Endothelial cell of umbilical vein (primary cell): ENCODE data around the gene ADARB1. TPM values are rescaled to one million over a fixed set of nuclear protein-coding genes. Genes with fewer than 3 reads are reported as not detected.

Experiments used
- BruUV-seq: library from RNA; stranded (reverse); fragments of 400-500 nt; replicated peaks from 2 replicates; lab custom pipeline; 2021; lab: Mats Ljungman, UMichigan
- CTCF ChIA-PET: fragments of 300-600, 350-600 bp; sonication (Branson Sonifier 250); formaldehyde crosslinking; loops from one replicate; lab custom pipeline; 2021; ENCODE audit warnings: antibody characterized with exemption, inconsistent platforms; lab: Charles Lee
- POLR2A ChIA-PET: fragments of 300-600, 350-600 bp; sonication (Branson Sonifier 250); formaldehyde crosslinking; loops from one replicate; lab custom pipeline; 2021; ENCODE audit warnings: antibody characterized with exemption, inconsistent platforms; lab: Charles Lee
- DNase-seq: peaks from one replicate; pipeline ENCODE4 v3.0.0-alpha.2; 2011; ENCODE audit warnings: low read depth, low spot score
- FAIRE-seq: peaks from 2 replicates; lab custom pipeline; 2011; peaks lifted over from hg19 to GRCh38; lab: Jason Lieb, UNC
- H2AFZ ChIP-seq: 2 replicates; pipeline ENCODE4 v1.6.0; 2012; ENCODE audit warnings: low read depth, low read length, control low read depth, inconsistent platforms
- H3K27ac ChIP-seq: 2 replicates; pipeline ENCODE4 v1.5.1; 2011; ENCODE audit warnings: low read depth, mild to moderate bottlenecking, control low read depth, low read length, moderate library complexity; ENCODE audit not compliant: insufficient read depth
- H3K27me3 ChIP-seq, 2 experiments: 2 replicates each; pipeline versions ENCODE4 v1.6.0 to v1.6.1; 2011; ENCODE audit warnings: low read length in 2 of 2, mixed read lengths in 1 of 2; ENCODE audit not compliant: control insufficient read depth in 2 of 2, insufficient read depth in 2 of 2
- H3K36me3 ChIP-seq, 2 experiments: 2 replicates in 1 of 2; 3 replicates in 1 of 2; pipeline ENCODE4 v1.5.1; 2011; ENCODE audit warnings: low read length in 2 of 2, mild to moderate bottlenecking in 1 of 2, moderate library complexity in 1 of 2; ENCODE audit not compliant: control insufficient read depth in 2 of 2, insufficient read depth in 2 of 2; ENCODE audit errors: extremely low read depth in 1 of 2
- H3K4me1 ChIP-seq: 3 replicates; pipeline ENCODE4 v1.5.1; 2011; ENCODE audit warnings: mild to moderate bottlenecking, low read length; ENCODE audit not compliant: control insufficient read depth, insufficient read depth; ENCODE audit errors: extremely low read depth
- H3K4me2 ChIP-seq: 2 replicates; pipeline ENCODE4 v1.6.1; 2011; ENCODE audit warnings: low read length, control low read depth, mixed read lengths; ENCODE audit not compliant: insufficient read depth
- H3K4me3 ChIP-seq, 3 experiments: fragments of 200-600 bp in 1 of 3; sonication (generic), shearing (Covaris generic) in 1 of 3; replicated peaks in 1 of 3; 2 replicates each; pipeline ENCODE4 v1.5.1; 2011 to 2016; ENCODE audit warnings: control low read depth in 3 of 3, low read length in 3 of 3, mild to moderate bottlenecking in 2 of 3, inconsistent platforms in 1 of 3, low read depth in 1 of 3, moderate library complexity in 1 of 3; ENCODE audit not compliant: insufficient read depth in 1 of 3
- H3K79me2 ChIP-seq: 2 replicates; pipeline ENCODE4 v1.6.0; 2012; ENCODE audit warnings: low read length, inconsistent platforms; ENCODE audit not compliant: control insufficient read depth, insufficient read depth
- H3K9ac ChIP-seq: replicated peaks from 2 replicates; pipeline ENCODE3; 2011; ENCODE audit warnings: low read length, control low read depth; ENCODE audit not compliant: insufficient read depth; ENCODE audit errors: extremely low read depth
- H3K9me1 ChIP-seq: replicated peaks from 3 replicates; pipeline ENCODE4 v1.6.0; 2011; ENCODE audit warnings: mild to moderate bottlenecking, low read length; ENCODE audit not compliant: control insufficient read depth, insufficient read depth; ENCODE audit errors: extremely low read depth
- H3K9me3 ChIP-seq: replicated peaks from 2 replicates; pipeline ENCODE4 v1.5.1; 2012; ENCODE audit warnings: low read length, inconsistent platforms; ENCODE audit not compliant: control insufficient read depth, insufficient read depth
- H4K20me1 ChIP-seq: replicated peaks from 2 replicates; pipeline ENCODE3; 2011; ENCODE audit warnings: mild to moderate bottlenecking, low read length; ENCODE audit not compliant: control insufficient read depth, insufficient read depth; ENCODE audit errors: extremely low read depth
- CTCF ChIP-seq, 2 donors: IDR thresholded peaks; 1 replicate in 1 of 2; 2 replicates in 1 of 2; pipeline ENCODE4 v1.5.1; 2011; ENCODE audit warnings: low read length in 2 of 2, mild to moderate bottlenecking in 2 of 2, moderate library complexity in 2 of 2, control low read depth in 1 of 2, inconsistent platforms in 1 of 2, low read depth in 1 of 2; ENCODE audit not compliant: insufficient read depth in 1 of 2; ENCODE audit errors: extremely low read depth in 1 of 2
- EZH2 ChIP-seq: IDR thresholded peaks from 2 replicates; pipeline ENCODE4 v1.6.1; 2012; ENCODE audit warnings: borderline replicate concordance, low read depth, mild to moderate bottlenecking, moderate library complexity, low read length, inconsistent platforms; ENCODE audit not compliant: severe bottlenecking
- FOS ChIP-seq: IDR thresholded peaks from 2 replicates; pipeline ENCODE4 v1.6.1; 2011; ENCODE audit warnings: mild to moderate bottlenecking, low read length, moderate library complexity, borderline replicate concordance; ENCODE audit not compliant: insufficient read depth
- GATA2 ChIP-seq: IDR thresholded peaks from 2 replicates; pipeline ENCODE4 v1.7.0; 2011; ENCODE audit warnings: low read depth, mild to moderate bottlenecking, moderate library complexity, mixed read lengths, low read length; ENCODE audit not compliant: insufficient read length, insufficient read depth
- JUN ChIP-seq: IDR thresholded peaks from 2 replicates; pipeline ENCODE4 v1.6.1; 2011; ENCODE audit warnings: borderline replicate concordance, low read depth; ENCODE audit not compliant: insufficient read length, insufficient read depth
- MAX ChIP-seq: IDR thresholded peaks from 2 replicates; pipeline ENCODE4 v1.6.1; 2011; ENCODE audit not compliant: insufficient read depth, insufficient read length
- MYC ChIP-seq: IDR thresholded peaks from one replicate; pipeline ENCODE4 v1.6.1; 2011; ENCODE audit warnings: mild to moderate bottlenecking, low read depth, low read length
- POLR2A ChIP-seq: IDR thresholded peaks from 2 replicates; pipeline ENCODE4 v1.6.1; 2012; ENCODE audit warnings: low read depth, mild to moderate bottlenecking, control low read depth, low read length
- POLR2AphosphoS5 ChIP-seq: IDR thresholded peaks from 2 replicates; pipeline ENCODE4 v1.6.1; 2012; ENCODE audit warnings: low read depth, mild to moderate bottlenecking, control low read depth, low read length, moderate library complexity; ENCODE audit not compliant: insufficient read depth
- dilution Hi-C: fragments of 300-500 bp; cut with MboI; formaldehyde crosslinking; loops from one replicate; pipeline ENCODE4 v1.15.0; 2019; ENCODE audit warnings: low sequenced_read_pairs; ENCODE audit not compliant: extremely low pct_ligation_motif_present
- intact Hi-C: fragments of 100-400 bp; cut with micrococcal nuclease; formaldehyde crosslinking; loops from one replicate; pipeline ENCODE4 v1.10.0; 2022
- polyA plus RNA-seq, 4 experiments: library from polyadenylated mRNA; depleted of rRNA in 3 of 4; stranded (reverse) in 3 of 4; unstranded in 1 of 4; fragments of >200 nt; gene quantifications; 2 replicates each; pipeline versions ENCODE4 v1.2.1 to v1.2.3, GENCODE V29; 2011 to 2012; ENCODE audit warnings: missing spikeins in 1 of 4
- total RNA-seq: library from RNA; stranded (reverse); gene quantifications from 2 replicates; pipeline ENCODE4 v1.2.3, GENCODE V29; 2021

Gene ADARB1
- total and polyA plus RNA-seq, 2 donors (not counting 3 experiments of a cell fraction or from before 2014, with no cell fraction given): 32.5 to 54.3 TPM

GRCh38 chr21:45088729-45089128 is 14.3 kb downstream of the ADARB1 start:
- no peak for DNase-seq
- no peak overlapping the region for H3K9ac ChIP-seq
- H3K36me3 ChIP-seq: no peaks in the 10 kb centered on the region
- TF ChIP-seq CTCF (IDR thresholded peaks at IDR 0.05; ENCODE audit: extremely low read depth in 1 of 2, insufficient read depth in 1 of 2, low read depth in 1 of 2, low read length in 2 of 2) (no peak), POLR2AphosphoS5 (no peak), MYC (no peak), FOS (no peak), GATA2 (no peak), JUN (no peak), POLR2A (no peak), MAX (no peak), EZH2 (no peak)
- no peak for FAIRE-seq
- CTCF ChIA-PET: interaction anchor here (1.3 to 4.2 kb wide), 3 partner anchors 9 to 13 kb away, joined by 3 to 23 read pairs (median 5); no protein-coding TSS in a partner anchor
- H3K4me3 ChIP-seq: no peak overlapping the region
- H3K4me1 ChIP-seq: peaks cover 27% of the 10 kb centered on the region
- H3K9me1 ChIP-seq: no peaks in the 10 kb centered on the region
- H3K9me3 ChIP-seq: no peaks in the 10 kb centered on the region
- H4K20me1 ChIP-seq: no peaks in the 10 kb centered on the region
- BruUV-seq: no TSS peak
- intact Hi-C loops: no loop called here
- dilution Hi-C loops: no loop called here
- H3K4me2 ChIP-seq: no peak overlapping the region
- no peaks in the 10 kb centered on the region for H3K27me3 ChIP-seq
- no peak overlapping the region for H2AFZ ChIP-seq
- no peak overlapping the region for H3K27ac ChIP-seq
- H3K79me2 ChIP-seq: peaks cover 30% of the 10 kb centered on the region
- POLR2A ChIA-PET: no interaction called here
